ENCODE measurements around the gene CEP19. TPM values are rescaled to one million over a fixed set of nuclear protein-coding genes. Genes with fewer than 3 reads are reported as not detected.

Gene CEP19
- total RNA-seq, 2 donors from 2014 or later: 3.1 to 4.5 TPM

- no peak overlapping the region for H3K27ac Mint-ChIP-seq
- peak; percentile 75 for DNase-seq
- H3K4me1 Mint-ChIP-seq: peaks cover 14% of the 10 kb centered on the region
- H3K4me3 ChIP-seq (ENCODE audit: low read length): no peak overlapping the region
- H3K9me3 Mint-ChIP-seq: no peaks in the 10 kb centered on the region
- no peaks in the 10 kb centered on the region for H3K9me3 ChIP-seq (ENCODE audit: control insufficient read depth, low read length)
- H3K4me3 Mint-ChIP-seq: no peak overlapping the region
- no peaks in the 10 kb centered on the region for H3K27me3 ChIP-seq (ENCODE audit: control insufficient read depth, insufficient read depth, low read length, poor library complexity, severe bottlenecking)
- no peaks in the 10 kb centered on the region for H3K4me1 ChIP-seq (ENCODE audit: control insufficient read depth, insufficient read depth, low read length)
- H3K36me3 Mint-ChIP-seq (ENCODE audit: low read depth): no peaks in the 10 kb centered on the region
- no peak overlapping the region for H3K9ac ChIP-seq (ENCODE audit: extremely low read depth, low read length, poor library complexity, severe bottlenecking)
- 92 to 95% methylated on average over 11 to 16 of the region's 16 CpGs for WGBS, 2 experiments (ENCODE audit: insufficient coverage in 1 of 2, insufficient read length in 1 of 2)
- H3K27me3 Mint-ChIP-seq (ENCODE audit: insufficient read depth): no peaks in the 10 kb centered on the region
- peak; percentile 40 for TF ChIP-seq CTCF (conservative IDR thresholded peaks at IDR 0.05)
- H3K27ac ChIP-seq (ENCODE audit: low read depth, low read length): no peak overlapping the region
- H3K36me3 ChIP-seq (ENCODE audit: control insufficient read depth, insufficient read depth, low read length): no peaks in the 10 kb centered on the region
These were observed 50.6 kb downstream of the CEP19 start for GRCh38 chr3:196661400-196661799.

- WGBS, 2 experiments (ENCODE audit: insufficient coverage in 1 of 2, insufficient read length in 1 of 2): 94 to 96% methylated on average over 17 to 32 of the region's 32 CpGs
- no peak overlapping the region for H3K27ac ChIP-seq (ENCODE audit: low read depth, low read length)
- H3K9me3 Mint-ChIP-seq: no peaks in the 10 kb centered on the region
These were observed 51.5 kb downstream of the CEP19 start for GRCh38 chr3:196660381-196661166.

GRCh38 chr3:196659901-196660351, 52.1 kb downstream of the CEP19 start:
- Histone ChIP-seq H3K9ac (ENCODE audit: extremely low read depth, low read length, poor library complexity, severe bottlenecking) (no peak overlapping the region), H3K9me3 (ENCODE audit: control insufficient read depth, low read length) (no peaks in the 10 kb centered on the region), H3K4me3 (ENCODE audit: low read length) (no peak overlapping the region), H3K27me3 (ENCODE audit: control insufficient read depth, insufficient read depth, low read length, poor library complexity, severe bottlenecking) (no peaks in the 10 kb centered on the region), H3K36me3 (ENCODE audit: control insufficient read depth, insufficient read depth, low read length) (no peaks in the 10 kb centered on the region), H3K4me1 (ENCODE audit: control insufficient read depth, insufficient read depth, low read length) (no peaks in the 10 kb centered on the region), H3K27ac (ENCODE audit: low read depth, low read length) (no peak overlapping the region)
- DNase-seq: no peak
- H3K27me3 Mint-ChIP-seq (ENCODE audit: insufficient read depth): no peaks in the 10 kb centered on the region
- no peak overlapping the region for H3K27ac Mint-ChIP-seq
- H3K4me3 Mint-ChIP-seq: no peak overlapping the region
- 95 to 98% methylated on average over 32 to 35 of the region's 35 CpGs for WGBS, 2 experiments (ENCODE audit: insufficient coverage in 1 of 2, insufficient read length in 1 of 2)
- no peak for TF ChIP-seq CTCF (conservative IDR thresholded peaks at IDR 0.05)
- peaks cover 6% of the 10 kb centered on the region for H3K4me1 Mint-ChIP-seq
- H3K36me3 Mint-ChIP-seq (ENCODE audit: low read depth): peaks cover 3% of the 10 kb centered on the region
- H3K9me3 Mint-ChIP-seq: no peaks in the 10 kb centered on the region

More at GRCh38 chr3:196660381-196661166, 51.5 kb downstream of the CEP19 start:
- no peak for DNase-seq
- Histone ChIP-seq H3K9ac (ENCODE audit: extremely low read depth, low read length, poor library complexity, severe bottlenecking) (no peak overlapping the region), H3K36me3 (ENCODE audit: control insufficient read depth, insufficient read depth, low read length) (no peaks in the 10 kb centered on the region), H3K27me3 (ENCODE audit: control insufficient read depth, insufficient read depth, low read length, poor library complexity, severe bottlenecking) (no peaks in the 10 kb centered on the region), H3K4me3 (ENCODE audit: low read length) (no peak overlapping the region), H3K9me3 (ENCODE audit: control insufficient read depth, low read length) (no peaks in the 10 kb centered on the region), H3K4me1 (ENCODE audit: control insufficient read depth, insufficient read depth, low read length) (no peaks in the 10 kb centered on the region)
- no peak overlapping the region for H3K4me3 Mint-ChIP-seq
- TF ChIP-seq CTCF (conservative IDR thresholded peaks at IDR 0.05): no peak
- H3K27me3 Mint-ChIP-seq (ENCODE audit: insufficient read depth): no peaks in the 10 kb centered on the region
- H3K36me3 Mint-ChIP-seq (ENCODE audit: low read depth): peaks cover 1% of the 10 kb centered on the region
- H3K27ac Mint-ChIP-seq: no peak overlapping the region
- H3K4me1 Mint-ChIP-seq: peaks cover 6% of the 10 kb centered on the region

Other genes starting within 250 kb of the CEP19 start
- gene RNF168, start 208.5 kb downstream of the CEP19 start, total RNA-seq: 10 to 100 TPM; 37.3 to 48.4 TPM
- gene SMCO1, start 196.9 kb downstream of the CEP19 start, total RNA-seq: not detected
- 10 to 100 TPM; 15.1 to 23.0 TPM for gene WDR53, start 143.7 kb downstream of the CEP19 start, total RNA-seq
- 10 to 100 TPM; 15.9 to 16.4 TPM for gene FBXO45, start 143.6 kb downstream of the CEP19 start, total RNA-seq
- gene NRROS, start 72.6 kb downstream of the CEP19 start, total RNA-seq: 1 to 10 TPM; 2.1 to 3.2 TPM
- gene PIGX, start 127 bp upstream of the CEP19 start, total RNA-seq: 10 to 100 TPM; 21.8 to 33.3 TPM
- 10 to 100 TPM; 58.7 to 76.6 TPM for gene PAK2, start 27.6 kb upstream of the CEP19 start, total RNA-seq
- 10 to 100 TPM; 35.2 to 44.3 TPM for gene SENP5, start 155.7 kb upstream of the CEP19 start, total RNA-seq
- gene NCBP2, start 230.3 kb upstream of the CEP19 start, total RNA-seq: 10 to 100 TPM; 74.9 to 97.3 TPM